ENCODE measurements around the gene MYCL.

DNA sequence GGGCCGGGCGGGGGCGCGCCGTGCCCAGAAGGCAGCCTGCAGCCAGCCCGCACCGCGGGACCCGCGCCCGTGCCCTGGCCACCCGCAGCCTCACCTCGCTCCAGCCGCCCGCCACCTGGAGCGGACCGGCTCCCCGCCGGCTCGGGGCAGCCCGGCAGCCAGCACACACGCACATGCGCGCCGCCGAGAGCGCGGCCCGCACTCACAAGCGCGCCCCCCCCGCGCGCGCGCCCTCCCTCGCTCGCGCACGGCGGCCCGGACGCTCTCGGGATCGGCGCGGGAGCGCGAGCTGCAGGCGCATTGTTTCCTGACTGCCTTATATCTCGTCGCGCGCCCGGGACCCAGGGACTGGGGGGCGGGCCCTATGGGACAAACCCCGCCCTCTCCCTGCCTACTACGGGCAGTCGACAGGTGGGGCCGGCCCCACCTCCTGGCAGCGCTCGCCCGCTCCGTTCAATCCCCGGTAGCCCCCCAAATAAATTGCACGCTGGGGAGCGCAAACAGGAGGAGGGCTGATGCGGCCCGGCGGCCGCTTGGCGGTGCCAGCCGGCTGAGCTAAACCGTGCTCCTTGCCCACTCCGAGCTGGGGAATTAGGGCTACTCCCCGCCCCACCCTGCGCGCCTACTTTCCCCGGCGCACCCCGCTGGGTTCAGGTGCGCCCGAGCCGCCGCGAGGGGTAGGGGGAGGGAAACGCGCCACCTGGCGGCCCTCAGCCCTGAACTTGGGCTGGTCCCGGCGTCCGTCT lies at the start of gene MYCL:
- TF ChIP-seq, protein P1, sequence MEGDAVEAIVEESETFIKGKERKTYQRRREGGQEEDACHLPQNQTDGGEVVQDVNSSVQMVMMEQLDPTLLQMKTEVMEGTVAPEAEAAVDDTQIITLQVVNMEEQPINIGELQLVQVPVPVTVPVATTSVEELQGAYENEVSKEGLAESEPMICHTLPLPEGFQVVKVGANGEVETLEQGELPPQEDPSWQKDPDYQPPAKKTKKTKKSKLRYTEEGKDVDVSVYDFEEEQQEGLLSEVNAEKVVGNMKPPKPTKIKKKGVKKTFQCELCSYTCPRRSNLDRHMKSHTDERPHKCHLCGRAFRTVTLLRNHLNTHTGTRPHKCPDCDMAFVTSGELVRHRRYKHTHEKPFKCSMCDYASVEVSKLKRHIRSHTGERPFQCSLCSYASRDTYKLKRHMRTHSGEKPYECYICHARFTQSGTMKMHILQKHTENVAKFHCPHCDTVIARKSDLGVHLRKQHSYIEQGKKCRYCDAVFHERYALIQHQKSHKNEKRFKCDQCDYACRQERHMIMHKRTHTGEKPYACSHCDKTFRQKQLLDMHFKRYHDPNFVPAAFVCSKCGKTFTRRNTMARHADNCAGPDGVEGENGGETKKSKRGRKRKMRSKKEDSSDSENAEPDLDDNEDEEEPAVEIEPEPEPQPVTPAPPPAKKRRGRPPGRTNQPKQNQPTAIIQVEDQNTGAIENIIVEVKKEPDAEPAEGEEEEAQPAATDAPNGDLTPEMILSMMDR (IDR thresholded peaks at IDR 0.05) = peak; percentile 64 to 93 (median 84)
- peak in 3 of 4 donors; percentile 45 to 71 (median 64) for TF ChIP-seq POLR2A (IDR thresholded peaks at IDR 0.05)
